OCI-LY3 (cell line): ENCODE data around the gene TIGIT.

Experiments used
- CTCF ChIP-seq: fragments of 200-600, 300-600 bp; sonication (generic); IDR thresholded peaks from 2 replicates; pipeline ENCODE4 v1.5.1; 2014; ENCODE audit warnings: antibody characterized with exemption, low read length, low read depth
- EZH2phosphoT487 ChIP-seq: fragments of 200-600 bp; shearing (Covaris generic); IDR thresholded peaks from 2 replicates; pipeline ENCODE4 v1.6.1; 2018; ENCODE audit warnings: antibody characterized with exemption, mixed run types, low read depth

GRCh38 chr3:114299421-114299820 is 5.6 kb downstream of the TIGIT start:
- TF ChIP-seq CTCF (peak; percentile 72), EZH2phosphoT487 (no peak)
